IMR-90 (cell line): ENCODE measurements around the gene GNAS-AS1. TPM values are rescaled to one million over a fixed set of nuclear protein-coding genes. Genes with fewer than 3 reads are reported as not detected.

Source experiments
- ATAC-seq: fragments of 200-7000 bp; cut with Tn5 transposase; 2 replicates; pipeline ENCODE4 v1.9.1; 2020; ENCODE audit warnings: low read depth, mild to moderate bottlenecking, moderate library complexity
- BruUV-seq: library from RNA; stranded (reverse); fragments of 400-500 nt; replicated peaks from 2 replicates; lab custom pipeline; 2021; lab: Mats Ljungman, UMichigan
- CTCF ChIA-PET: fragments of 300-600 bp; formaldehyde crosslinking; extraction: SDS; loops from one replicate; lab custom pipeline; 2021; ENCODE audit warnings: antibody characterized with exemption; lab: Yijun Ruan, JAX
- POLR2A ChIA-PET: fragments of 300-600 bp; sonication (Branson Sonifier 250); formaldehyde crosslinking; loops from one replicate; lab custom pipeline; 2022; ENCODE audit warnings: antibody characterized with exemption; ENCODE audit not compliant: unreplicated experiment; lab: Charles Lee
- DNase-seq: peaks from one replicate; pipeline ENCODE4 v3.0.0; 2013
- H2AFZ ChIP-seq: replicated peaks from 2 replicates; pipeline ENCODE3; 2013; ENCODE audit warnings: low read length, mild to moderate bottlenecking; ENCODE audit not compliant: poor library complexity
- H2AK5ac ChIP-seq: 2 replicates; pipeline ENCODE4 v1.6.1; 2013; ENCODE audit warnings: low read depth, low read length, inconsistent platforms
- H2AK9ac ChIP-seq: replicated peaks from 2 replicates; pipeline ENCODE3; 2013; ENCODE audit warnings: mild to moderate bottlenecking, low read depth, low read length, moderate library complexity; ENCODE audit not compliant: poor library complexity
- H2BK120ac ChIP-seq: 2 replicates; pipeline ENCODE4 v1.6.1; 2013; ENCODE audit warnings: low read depth, low read length, inconsistent platforms
- H2BK15ac ChIP-seq: 3 replicates; pipeline ENCODE4 v1.6.1; 2013; ENCODE audit warnings: low read depth, low read length, inconsistent platforms
- H2BK20ac ChIP-seq: 2 replicates; pipeline ENCODE4 v1.6.1; 2013; ENCODE audit warnings: low read depth, mild to moderate bottlenecking, inconsistent platforms, low read length, moderate library complexity
- H2BK5ac ChIP-seq: 2 replicates; pipeline ENCODE4 v1.6.1; 2013; ENCODE audit warnings: mild to moderate bottlenecking, low read depth, low read length, inconsistent platforms; ENCODE audit not compliant: poor library complexity, severe bottlenecking
- H3K14ac ChIP-seq: replicated peaks from 2 replicates; pipeline ENCODE4 v1.6.1; 2013; ENCODE audit warnings: low read depth, low read length, inconsistent platforms
- H3K18ac ChIP-seq: 2 replicates; pipeline ENCODE4 v1.6.1; 2013; ENCODE audit warnings: low read depth, low read length, control low read depth
- H3K23ac ChIP-seq: 2 replicates; pipeline ENCODE4 v1.6.1; 2013; ENCODE audit warnings: low read depth, low read length, inconsistent platforms
- H3K27ac ChIP-seq: 2 replicates; pipeline ENCODE4 v1.5.1; 2013; ENCODE audit warnings: mild to moderate bottlenecking, control low read depth, low read length; ENCODE audit not compliant: insufficient read depth
- H3K27me3 ChIP-seq: 2 replicates; pipeline ENCODE4 v1.6.1; 2013; ENCODE audit warnings: low read length; ENCODE audit not compliant: control insufficient read depth, insufficient read depth
- H3K36me3 ChIP-seq: 2 replicates; pipeline ENCODE4 v1.6.1; 2013; ENCODE audit warnings: low read length, mixed read lengths; ENCODE audit not compliant: control insufficient read depth, insufficient read depth
- H3K4ac ChIP-seq: 2 replicates; pipeline ENCODE4 v1.6.1; 2013; ENCODE audit warnings: low read depth, low read length, inconsistent platforms
- H3K4me1 ChIP-seq: 2 replicates; pipeline ENCODE4 v1.6.1; 2013; ENCODE audit warnings: low read length, mixed read lengths; ENCODE audit not compliant: control insufficient read depth, insufficient read depth
- H3K4me2 ChIP-seq: 2 replicates; pipeline ENCODE4 v1.6.1; 2013; ENCODE audit warnings: low read depth, mild to moderate bottlenecking, control low read depth, low read length, moderate library complexity
- H3K4me3 ChIP-seq: 2 replicates; pipeline ENCODE4 v1.5.1; 2013; ENCODE audit warnings: low read depth, mild to moderate bottlenecking, control low read depth, low read length, moderate library complexity; ENCODE audit not compliant: insufficient read depth
- H3K56ac ChIP-seq: 2 replicates; pipeline ENCODE4 v1.6.1; 2013; ENCODE audit warnings: low read length, inconsistent platforms; ENCODE audit not compliant: insufficient read depth; ENCODE audit errors: extremely low read depth
- H3K79me1 ChIP-seq, 2 experiments: 2 replicates each; pipeline ENCODE4 v1.6.1; 2013; ENCODE audit warnings: low read length in 2 of 2, inconsistent platforms in 1 of 2, low read depth in 1 of 2
- H3K9ac ChIP-seq: 2 replicates; pipeline ENCODE4 v1.6.1; 2013; ENCODE audit warnings: low read depth, low read length, control low read depth
- H3K9me1 ChIP-seq: 2 replicates; pipeline ENCODE4 v1.6.1; 2013; ENCODE audit warnings: low read length, inconsistent platforms; ENCODE audit not compliant: insufficient read depth
- H3K9me3 ChIP-seq: 2 replicates; pipeline ENCODE4 v1.6.1; 2013; ENCODE audit warnings: low read length; ENCODE audit not compliant: control insufficient read depth, insufficient read depth
- H4K20me1 ChIP-seq: 2 replicates; pipeline ENCODE4 v1.6.1; 2013; ENCODE audit warnings: low read length, inconsistent platforms; ENCODE audit not compliant: insufficient read depth
- H4K5ac ChIP-seq: 2 replicates; pipeline ENCODE4 v1.6.1; 2013; ENCODE audit warnings: mild to moderate bottlenecking, low read depth, low read length, control low read depth
- H4K8ac ChIP-seq, 2 experiments: 2 replicates each; pipeline ENCODE4 v1.6.1; 2013; ENCODE audit warnings: low read depth in 2 of 2, low read length in 2 of 2, control low read depth in 1 of 2, inconsistent platforms in 1 of 2
- H4K91ac ChIP-seq: 2 replicates; pipeline ENCODE4 v1.6.1; 2013; ENCODE audit warnings: low read depth, low read length, inconsistent platforms; ENCODE audit not compliant: insufficient read depth
- CEBPB ChIP-seq: IDR thresholded peaks from 2 replicates; pipeline ENCODE4 v1.6.1; 2012; ENCODE audit warnings: low read depth, low read length, improper control_type of control experiment
- MAFK ChIP-seq: IDR thresholded peaks from 2 replicates; pipeline ENCODE4 v1.6.1; 2012; ENCODE audit warnings: low read depth, low read length, improper control_type of control experiment
- RAD21 ChIP-seq: IDR thresholded peaks from 2 replicates; pipeline ENCODE4 v1.6.1; 2012; ENCODE audit warnings: low read length, improper control_type of control experiment
- WGBS, 2 experiments: methylation state at CpG; one replicate each; pipeline versions ENCODE4 v1.1.5 to v1.1.7; 2013; ENCODE audit warnings: missing lambda C conversion rate in 2 of 2; ENCODE audit not compliant: insufficient read length in 1 of 2; ENCODE audit errors: extremely low coverage in 2 of 2; 5-methylcytosine and 5-hydroxymethylcytosine counted together
- dilution Hi-C: fragments of 300-500 bp; cut with HindIII; formaldehyde crosslinking; loops from one replicate; pipeline ENCODE4 v1.14.3; 2018; ENCODE audit warnings: low sequenced_read_pairs; ENCODE audit not compliant: unreplicated experiment
- in situ Hi-C: fragments of 300-500 bp; cut with MboI; formaldehyde crosslinking; loops from 3 replicates; pipeline ENCODE4 v1.14.3; 2019; ENCODE audit warnings: low sequenced_read_pairs, inconsistent platforms, mixed read lengths
- intact Hi-C: fragments of 100-400 bp; cut with micrococcal nuclease; formaldehyde crosslinking; loops from 2 replicates; pipeline ENCODE4 v1.10.0; 2022
- polyA plus RNA-seq, 3 experiments: library from polyadenylated mRNA; depleted of rRNA; stranded (reverse); fragments of >200 nt; gene quantifications; 2 replicates each; pipeline ENCODE4 v1.2.3, GENCODE V29; 2012; ENCODE audit warnings: low replicate concordance in 1 of 3
- total RNA-seq: library from RNA; depleted of rRNA; stranded (reverse); fragments of >200 nt; gene quantifications from 2 replicates; pipeline ENCODE4 v1.2.3, GENCODE V29; 2012
- TF ChIP-seq, protein P1 (sequence below): conservative IDR thresholded peaks from 2 replicates; pipeline ENCODE4 v1.5.1; 2012; ENCODE audit warnings: mild to moderate bottlenecking, low read depth, low read length, improper control_type of control experiment

GNAS-AS1 gene
- total and polyA plus RNA-seq, 2 of the 4 experiments (the other 2 are of a cell fraction), result 0.54 to 0.60 TPM

DNA sequence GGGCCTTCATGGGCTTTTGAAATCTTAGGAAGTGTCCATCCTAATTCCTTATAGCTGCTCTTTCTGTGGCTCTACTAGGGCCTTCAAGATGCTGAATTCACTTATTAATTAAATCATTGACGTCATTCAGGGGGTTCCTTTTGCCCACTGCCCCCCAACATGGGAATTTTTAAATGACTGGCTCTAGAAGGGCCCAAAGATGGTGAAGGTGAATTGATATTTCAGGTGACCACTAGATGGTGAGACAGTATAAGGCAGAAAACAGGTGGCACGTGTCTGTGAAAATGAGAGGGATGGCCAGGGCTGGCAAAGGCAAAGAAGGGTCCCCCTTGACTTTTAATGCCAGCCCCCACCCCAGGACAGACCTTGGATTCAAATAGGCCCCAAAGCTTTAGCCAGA, 13.6 kb upstream of the GNAS-AS1 start:
- CTCF ChIA-PET, result interaction anchor here (1.8 kb wide), 1 partner anchor 12 kb away, joined by 4 read pairs; the partner anchor contains the start of gene GNAS

More for the DNA sequence above, 13.6 kb upstream of the GNAS-AS1 start:
- Histone ChIP-seq H3K9me1 (no peaks in the 10 kb centered on the region), H3K36me3 (no peaks in the 10 kb centered on the region), H2AK5ac (no peak overlapping the region), H4K91ac (no peak overlapping the region), H4K8ac (no peak overlapping the region), H3K79me1 (no peaks in the 10 kb centered on the region), H3K23ac (no peak overlapping the region), H3K4me1 (no peaks in the 10 kb centered on the region), H2AK9ac (no peak overlapping the region), H3K56ac (no peak overlapping the region), H3K18ac (no peak overlapping the region), H2AFZ (no peak overlapping the region), H2BK5ac (no peak overlapping the region), H3K4me2 (no peak overlapping the region), H4K5ac (no peak overlapping the region), H3K4ac (no peak overlapping the region), H3K9ac (no peak overlapping the region), H2BK15ac (no peak overlapping the region), H3K27ac (no peak overlapping the region), H3K4me3 (no peak overlapping the region), H2BK20ac (no peak overlapping the region), H3K14ac (no peak overlapping the region), H3K9me3 (no peaks in the 10 kb centered on the region), H3K27me3 (peaks cover 39% of the 10 kb centered on the region), H4K20me1 (no peaks in the 10 kb centered on the region), H2BK120ac (no peak overlapping the region)
- POLR2A ChIA-PET, result no interaction called here
- no TSS peak for BruUV-seq
- intact Hi-C loops (no loop called here), dilution Hi-C loops (no loop called here), in situ Hi-C loops (loop anchor here (10.0 kb wide), 1 partner anchor 630 kb away; no protein-coding TSS in a partner anchor)
- ATAC-seq (no peak), DNase-seq (no peak)
- WGBS, 2 experiments, result 60% methylated on average over 1 of the region's 2 CpGs; no CpG with 5 or more reads in 1 of the 2 experiments
- 0 out of 2 replicates have a peak, but pooled peaks have one; percentile 23 for TF ChIP-seq RAD21
- no peak for TF ChIP-seq MAFK
- TF ChIP-seq CEBPB, result no peak
- TF ChIP-seq, protein P1, sequence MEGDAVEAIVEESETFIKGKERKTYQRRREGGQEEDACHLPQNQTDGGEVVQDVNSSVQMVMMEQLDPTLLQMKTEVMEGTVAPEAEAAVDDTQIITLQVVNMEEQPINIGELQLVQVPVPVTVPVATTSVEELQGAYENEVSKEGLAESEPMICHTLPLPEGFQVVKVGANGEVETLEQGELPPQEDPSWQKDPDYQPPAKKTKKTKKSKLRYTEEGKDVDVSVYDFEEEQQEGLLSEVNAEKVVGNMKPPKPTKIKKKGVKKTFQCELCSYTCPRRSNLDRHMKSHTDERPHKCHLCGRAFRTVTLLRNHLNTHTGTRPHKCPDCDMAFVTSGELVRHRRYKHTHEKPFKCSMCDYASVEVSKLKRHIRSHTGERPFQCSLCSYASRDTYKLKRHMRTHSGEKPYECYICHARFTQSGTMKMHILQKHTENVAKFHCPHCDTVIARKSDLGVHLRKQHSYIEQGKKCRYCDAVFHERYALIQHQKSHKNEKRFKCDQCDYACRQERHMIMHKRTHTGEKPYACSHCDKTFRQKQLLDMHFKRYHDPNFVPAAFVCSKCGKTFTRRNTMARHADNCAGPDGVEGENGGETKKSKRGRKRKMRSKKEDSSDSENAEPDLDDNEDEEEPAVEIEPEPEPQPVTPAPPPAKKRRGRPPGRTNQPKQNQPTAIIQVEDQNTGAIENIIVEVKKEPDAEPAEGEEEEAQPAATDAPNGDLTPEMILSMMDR, result peak; percentile 15; the same call in 1 of the 2 replicates
